IMR-90 (cell line): ENCODE data around the gene ADAMTS17. TPM values are rescaled to one million over a fixed set of nuclear protein-coding genes. Genes with fewer than 3 reads are reported as not detected.

Source experiments
- ATAC-seq: fragments of 200-7000 bp; cut with Tn5 transposase; 2 replicates; pipeline ENCODE4 v1.9.1; 2020; ENCODE audit warnings: low read depth, mild to moderate bottlenecking, moderate library complexity
- BruUV-seq: library from RNA; stranded (reverse); fragments of 400-500 nt; replicated peaks from 2 replicates; lab custom pipeline; 2021; lab: Mats Ljungman, UMichigan
- CTCF ChIA-PET: fragments of 300-600 bp; formaldehyde crosslinking; extraction: SDS; loops from one replicate; lab custom pipeline; 2021; ENCODE audit warnings: antibody characterized with exemption; lab: Yijun Ruan, JAX
- POLR2A ChIA-PET: fragments of 300-600 bp; sonication (Branson Sonifier 250); formaldehyde crosslinking; loops from one replicate; lab custom pipeline; 2022; ENCODE audit warnings: antibody characterized with exemption; ENCODE audit not compliant: unreplicated experiment; lab: Charles Lee
- DNase-seq: peaks from one replicate; pipeline ENCODE4 v3.0.0; 2013
- H2AFZ ChIP-seq: replicated peaks from 2 replicates; pipeline ENCODE3; 2013; ENCODE audit warnings: low read length, mild to moderate bottlenecking; ENCODE audit not compliant: poor library complexity
- H2AK5ac ChIP-seq: 2 replicates; pipeline ENCODE4 v1.6.1; 2013; ENCODE audit warnings: low read depth, low read length, inconsistent platforms
- H2AK9ac ChIP-seq: replicated peaks from 2 replicates; pipeline ENCODE3; 2013; ENCODE audit warnings: mild to moderate bottlenecking, low read depth, low read length, moderate library complexity; ENCODE audit not compliant: poor library complexity
- H2BK120ac ChIP-seq: 2 replicates; pipeline ENCODE4 v1.6.1; 2013; ENCODE audit warnings: low read depth, low read length, inconsistent platforms
- H2BK15ac ChIP-seq: 3 replicates; pipeline ENCODE4 v1.6.1; 2013; ENCODE audit warnings: low read depth, low read length, inconsistent platforms
- H2BK20ac ChIP-seq: 2 replicates; pipeline ENCODE4 v1.6.1; 2013; ENCODE audit warnings: low read depth, mild to moderate bottlenecking, inconsistent platforms, low read length, moderate library complexity
- H2BK5ac ChIP-seq: 2 replicates; pipeline ENCODE4 v1.6.1; 2013; ENCODE audit warnings: mild to moderate bottlenecking, low read depth, low read length, inconsistent platforms; ENCODE audit not compliant: poor library complexity, severe bottlenecking
- H3K14ac ChIP-seq: replicated peaks from 2 replicates; pipeline ENCODE4 v1.6.1; 2013; ENCODE audit warnings: low read depth, low read length, inconsistent platforms
- H3K18ac ChIP-seq: 2 replicates; pipeline ENCODE4 v1.6.1; 2013; ENCODE audit warnings: low read depth, low read length, control low read depth
- H3K23ac ChIP-seq: 2 replicates; pipeline ENCODE4 v1.6.1; 2013; ENCODE audit warnings: low read depth, low read length, inconsistent platforms
- H3K27ac ChIP-seq: 2 replicates; pipeline ENCODE4 v1.5.1; 2013; ENCODE audit warnings: mild to moderate bottlenecking, control low read depth, low read length; ENCODE audit not compliant: insufficient read depth
- H3K27me3 ChIP-seq: 2 replicates; pipeline ENCODE4 v1.6.1; 2013; ENCODE audit warnings: low read length; ENCODE audit not compliant: control insufficient read depth, insufficient read depth
- H3K36me3 ChIP-seq: 2 replicates; pipeline ENCODE4 v1.6.1; 2013; ENCODE audit warnings: low read length, mixed read lengths; ENCODE audit not compliant: control insufficient read depth, insufficient read depth
- H3K4ac ChIP-seq: 2 replicates; pipeline ENCODE4 v1.6.1; 2013; ENCODE audit warnings: low read depth, low read length, inconsistent platforms
- H3K4me1 ChIP-seq: 2 replicates; pipeline ENCODE4 v1.6.1; 2013; ENCODE audit warnings: low read length, mixed read lengths; ENCODE audit not compliant: control insufficient read depth, insufficient read depth
- H3K4me2 ChIP-seq: 2 replicates; pipeline ENCODE4 v1.6.1; 2013; ENCODE audit warnings: low read depth, mild to moderate bottlenecking, control low read depth, low read length, moderate library complexity
- H3K4me3 ChIP-seq: 2 replicates; pipeline ENCODE4 v1.5.1; 2013; ENCODE audit warnings: low read depth, mild to moderate bottlenecking, control low read depth, low read length, moderate library complexity; ENCODE audit not compliant: insufficient read depth
- H3K56ac ChIP-seq: 2 replicates; pipeline ENCODE4 v1.6.1; 2013; ENCODE audit warnings: low read length, inconsistent platforms; ENCODE audit not compliant: insufficient read depth; ENCODE audit errors: extremely low read depth
- H3K79me1 ChIP-seq, 2 experiments: 2 replicates each; pipeline ENCODE4 v1.6.1; 2013; ENCODE audit warnings: low read length in 2 of 2, inconsistent platforms in 1 of 2, low read depth in 1 of 2
- H3K9ac ChIP-seq: 2 replicates; pipeline ENCODE4 v1.6.1; 2013; ENCODE audit warnings: low read depth, low read length, control low read depth
- H3K9me1 ChIP-seq: 2 replicates; pipeline ENCODE4 v1.6.1; 2013; ENCODE audit warnings: low read length, inconsistent platforms; ENCODE audit not compliant: insufficient read depth
- H3K9me3 ChIP-seq: 2 replicates; pipeline ENCODE4 v1.6.1; 2013; ENCODE audit warnings: low read length; ENCODE audit not compliant: control insufficient read depth, insufficient read depth
- H4K20me1 ChIP-seq: 2 replicates; pipeline ENCODE4 v1.6.1; 2013; ENCODE audit warnings: low read length, inconsistent platforms; ENCODE audit not compliant: insufficient read depth
- H4K5ac ChIP-seq: 2 replicates; pipeline ENCODE4 v1.6.1; 2013; ENCODE audit warnings: mild to moderate bottlenecking, low read depth, low read length, control low read depth
- H4K8ac ChIP-seq, 2 experiments: 2 replicates each; pipeline ENCODE4 v1.6.1; 2013; ENCODE audit warnings: low read depth in 2 of 2, low read length in 2 of 2, control low read depth in 1 of 2, inconsistent platforms in 1 of 2
- H4K91ac ChIP-seq: 2 replicates; pipeline ENCODE4 v1.6.1; 2013; ENCODE audit warnings: low read depth, low read length, inconsistent platforms; ENCODE audit not compliant: insufficient read depth
- BHLHE40 ChIP-seq: fragments of 150-350 bp; IDR thresholded peaks from 2 replicates; pipeline ENCODE4 v1.6.1; 2016; ENCODE audit warnings: mild to moderate bottlenecking, low read depth, low read length
- CEBPB ChIP-seq: IDR thresholded peaks from 2 replicates; pipeline ENCODE4 v1.6.1; 2012; ENCODE audit warnings: low read depth, low read length, improper control_type of control experiment
- CHD1 ChIP-seq: IDR thresholded peaks from 2 replicates; pipeline ENCODE4 v1.6.1; 2012; ENCODE audit warnings: low read depth, low read length, improper control_type of control experiment
- CTCF ChIP-seq: conservative IDR thresholded peaks from 2 replicates; pipeline ENCODE4 v1.5.1; 2012; ENCODE audit warnings: mild to moderate bottlenecking, low read depth, low read length, improper control_type of control experiment
- ELK1 ChIP-seq: fragments of 150-350 bp; IDR thresholded peaks from 2 replicates; pipeline ENCODE4 v1.6.1; 2016; ENCODE audit warnings: low read depth, mild to moderate bottlenecking, low read length, moderate library complexity, borderline replicate concordance
- FOS ChIP-seq: fragments of 150-350 bp; IDR thresholded peaks from 2 replicates; pipeline ENCODE4 v1.6.1; 2016; ENCODE audit warnings: low read depth, low read length
- MAFK ChIP-seq: IDR thresholded peaks from 2 replicates; pipeline ENCODE4 v1.6.1; 2012; ENCODE audit warnings: low read depth, low read length, improper control_type of control experiment
- MAZ ChIP-seq: IDR thresholded peaks from 2 replicates; pipeline ENCODE4 v1.6.1; 2012; ENCODE audit warnings: low read depth, mild to moderate bottlenecking, low read length, improper control_type of control experiment, moderate library complexity, borderline replicate concordance
- MXI1 ChIP-seq: IDR thresholded peaks from 2 replicates; pipeline ENCODE4 v1.6.1; 2012; ENCODE audit warnings: low read depth, mild to moderate bottlenecking, low read length, moderate library complexity, borderline replicate concordance
- NFE2L2 ChIP-seq: fragments of 150-350 bp; IDR thresholded peaks from 2 replicates; pipeline ENCODE4 v1.6.1; 2016; ENCODE audit warnings: low read depth, mild to moderate bottlenecking, low read length
- POLR2A ChIP-seq: IDR thresholded peaks from 2 replicates; pipeline ENCODE4 v1.6.1; 2012; ENCODE audit warnings: mild to moderate bottlenecking, low read depth, low read length
- RAD21 ChIP-seq: IDR thresholded peaks from 2 replicates; pipeline ENCODE4 v1.6.1; 2012; ENCODE audit warnings: low read length, improper control_type of control experiment
- RCOR1 ChIP-seq: IDR thresholded peaks from 2 replicates; pipeline ENCODE4 v1.6.1; 2012; ENCODE audit warnings: mild to moderate bottlenecking, low read length, improper control_type of control experiment; ENCODE audit not compliant: insufficient replicate concordance
- RFX5 ChIP-seq: IDR thresholded peaks from 2 replicates; pipeline ENCODE4 v1.8.0; 2012; ENCODE audit warnings: low read depth, mild to moderate bottlenecking, low read length, moderate library complexity
- SMC3 ChIP-seq: fragments of 150-350 bp; IDR thresholded peaks from 2 replicates; pipeline ENCODE4 v1.6.1; 2016; ENCODE audit warnings: low read depth, mild to moderate bottlenecking, antibody characterized with exemption, low read length, moderate library complexity
- USF2 ChIP-seq: fragments of 150-350 bp; IDR thresholded peaks from 2 replicates; pipeline ENCODE4 v1.6.1; 2017; ENCODE audit warnings: mild to moderate bottlenecking, antibody characterized with exemption, low read length, low read depth
- WGBS, 2 experiments: methylation state at CpG; one replicate each; pipeline versions ENCODE4 v1.1.5 to v1.1.7; 2013; ENCODE audit warnings: missing lambda C conversion rate in 2 of 2; ENCODE audit not compliant: insufficient read length in 1 of 2; ENCODE audit errors: extremely low coverage in 2 of 2; 5-methylcytosine and 5-hydroxymethylcytosine counted together
- dilution Hi-C: fragments of 300-500 bp; cut with HindIII; formaldehyde crosslinking; loops from one replicate; pipeline ENCODE4 v1.14.3; 2018; ENCODE audit warnings: low sequenced_read_pairs; ENCODE audit not compliant: unreplicated experiment
- in situ Hi-C: fragments of 300-500 bp; cut with MboI; formaldehyde crosslinking; loops from 3 replicates; pipeline ENCODE4 v1.14.3; 2019; ENCODE audit warnings: low sequenced_read_pairs, inconsistent platforms, mixed read lengths
- intact Hi-C: fragments of 100-400 bp; cut with micrococcal nuclease; formaldehyde crosslinking; loops from 2 replicates; pipeline ENCODE4 v1.10.0; 2022
- polyA plus RNA-seq, 3 experiments: library from polyadenylated mRNA; depleted of rRNA; stranded (reverse); fragments of >200 nt; gene quantifications; 2 replicates each; pipeline ENCODE4 v1.2.3, GENCODE V29; 2012; ENCODE audit warnings: low replicate concordance in 1 of 3
- total RNA-seq: library from RNA; depleted of rRNA; stranded (reverse); fragments of >200 nt; gene quantifications from 2 replicates; pipeline ENCODE4 v1.2.3, GENCODE V29; 2012

ADAMTS17 gene
- total and polyA plus RNA-seq, 2 of the 4 experiments (the other 2 are of a cell fraction), result 0.03 TPM; not detected in 1

- no peak overlapping the region for H3K56ac ChIP-seq
- no peaks in the 10 kb centered on the region for H3K36me3 ChIP-seq
- no peaks in the 10 kb centered on the region for H3K27me3 ChIP-seq
- no peak overlapping the region for H3K18ac ChIP-seq
- no peak overlapping the region for H4K91ac ChIP-seq
- no peaks in the 10 kb centered on the region for H4K20me1 ChIP-seq
- ChIA-PET CTCF (no interaction called here), POLR2A (no interaction called here)
- H3K9ac ChIP-seq, result no peak overlapping the region
- no peak overlapping the region for H3K4me2 ChIP-seq
- DNase-seq (no peak), ATAC-seq (no peak)
- TF ChIP-seq RAD21 (no peak), ELK1 (no peak), MAZ (no peak), BHLHE40 (no peak), POLR2A (no peak), CTCF (no peak), MAFK (no peak), USF2 (no peak), RFX5 (no peak), MXI1 (no peak), CEBPB (no peak), FOS (no peak), SMC3 (no peak), CHD1 (no peak), NFE2L2 (no peak), RCOR1 (no peak)
- H3K23ac ChIP-seq, result no peak overlapping the region
- BruUV-seq, result no TSS peak
- dilution Hi-C loops, result no loop called here
- no CpG with 5 or more reads among the region's 2 CpGs for WGBS, 2 experiments
- no peak overlapping the region for H2BK120ac ChIP-seq
- H4K5ac ChIP-seq, result no peak overlapping the region
- in situ Hi-C loops, result no loop called here
- H3K79me1 ChIP-seq, result no peaks in the 10 kb centered on the region
- H2BK5ac ChIP-seq, result no peak overlapping the region
- no peak overlapping the region for H3K27ac ChIP-seq
- H2BK20ac ChIP-seq, result no peak overlapping the region
- no peak overlapping the region for H2BK15ac ChIP-seq
- peaks cover 4% of the 10 kb centered on the region; the same call in 1 of the 2 replicates for H3K9me3 ChIP-seq
- H3K4ac ChIP-seq, result no peak overlapping the region
- intact Hi-C loops, result no loop called here
- H2AK9ac ChIP-seq, result no peak overlapping the region
- no peaks in the 10 kb centered on the region for H3K4me1 ChIP-seq
- no peak overlapping the region for H3K4me3 ChIP-seq
- no peak overlapping the region for H2AK5ac ChIP-seq
- H4K8ac ChIP-seq, result no peak overlapping the region
- no peak overlapping the region for H2AFZ ChIP-seq
- no peaks in the 10 kb centered on the region for H3K9me1 ChIP-seq
- H3K14ac ChIP-seq, result no peak overlapping the region
These were observed 182.3 kb downstream of the ADAMTS17 start for GRCh38 chr15:100159436-100159835.
